Esophagus squamous epithelium (tissue), 5 donors: ENCODE measurements around the gene UACA. TPM values are rescaled to one million over a fixed set of nuclear protein-coding genes. Genes with fewer than 3 reads are reported as not detected.
A peak's percentile ranks its signal among the peaks of the same experiment; 100 is the strongest.

ENCODE experiments used
- DNase-seq: peaks from one replicate; lab custom pipeline; 2025; lab: John Stamatoyannopoulos, UW
- H3K27ac ChIP-seq, 4 donors: fragments of 200-600 bp; sonication (generic); one replicate each; pipeline ENCODE4 v1.5.1; 2016 to 2019; ENCODE audit warnings: mild to moderate bottlenecking in 1 of 4
- H3K27me3 ChIP-seq, 4 donors: fragments of 200-600 bp; sonication (generic); 1 replicate in 3 of 4; 2 replicates in 1 of 4; pipeline versions ENCODE4 v1.5.1 to v1.6.0; 2017 to 2021; ENCODE audit warnings: antibody characterized with exemption in 1 of 4
- H3K36me3 ChIP-seq, 3 donors: fragments of 200-600 bp; sonication (generic); one replicate each; pipeline ENCODE4 v1.5.1; 2016 to 2019
- H3K4me1 ChIP-seq, 3 donors: fragments of 200-600 bp; sonication (generic); one replicate each; pipeline ENCODE4 v1.5.1; 2017 to 2019
- H3K4me3 ChIP-seq, 4 donors: fragments of 200-600 bp; sonication (generic); 1 replicate in 3 of 4; 2 replicates in 1 of 4; pipeline ENCODE4 v1.5.1; 2016 to 2019; ENCODE audit warnings: mild to moderate bottlenecking in 2 of 4, moderate library complexity in 1 of 4
- H3K9me3 ChIP-seq, 3 donors: fragments of 200-600 bp; sonication (generic); one replicate each; pipeline ENCODE4 v1.5.1; 2016 to 2019
- POLR2A ChIP-seq, 4 donors: fragments of 450-650 bp; IDR thresholded peaks; one replicate each; pipeline ENCODE4 v1.6.1; 2017; ENCODE audit warnings: antibody characterized with exemption in 4 of 4, mild to moderate bottlenecking in 4 of 4, moderate library complexity in 3 of 4
- WGBS, 2 donors: methylation state at CpG; one replicate each; pipeline ENCODE4 v1.1.5; 2018; 5-methylcytosine and 5-hydroxymethylcytosine counted together
- intact Hi-C: fragments of 100-400 bp; cut with DNase I; formaldehyde crosslinking; loops from one replicate; pipeline ENCODE4 v1.15.0; 2022
- total RNA-seq, 4 donors: library from RNA; depleted of rRNA; stranded (reverse); fragments of >200 nt; gene quantifications; one replicate each; pipeline ENCODE4 v1.1.0, GENCODE V29; 2016
- TF ChIP-seq, protein P1 (sequence below), 6 experiments: fragments of 450-650 bp in 4 of 6; fragments of 200-600 bp in 2 of 6; sonication (generic) in 2 of 6; IDR thresholded peaks; one replicate each; pipeline ENCODE4 v1.5.1; 2016 to 2019; ENCODE audit warnings: antibody characterized with exemption in 6 of 6, mild to moderate bottlenecking in 4 of 6, moderate library complexity in 4 of 6
- donor health status: DM: yes; HTN: yes; CAD: no.

Gene UACA
- total RNA-seq, 4 donors from 2014 or later = 18.3 to 55.3 (median 29.8) TPM

DNA sequence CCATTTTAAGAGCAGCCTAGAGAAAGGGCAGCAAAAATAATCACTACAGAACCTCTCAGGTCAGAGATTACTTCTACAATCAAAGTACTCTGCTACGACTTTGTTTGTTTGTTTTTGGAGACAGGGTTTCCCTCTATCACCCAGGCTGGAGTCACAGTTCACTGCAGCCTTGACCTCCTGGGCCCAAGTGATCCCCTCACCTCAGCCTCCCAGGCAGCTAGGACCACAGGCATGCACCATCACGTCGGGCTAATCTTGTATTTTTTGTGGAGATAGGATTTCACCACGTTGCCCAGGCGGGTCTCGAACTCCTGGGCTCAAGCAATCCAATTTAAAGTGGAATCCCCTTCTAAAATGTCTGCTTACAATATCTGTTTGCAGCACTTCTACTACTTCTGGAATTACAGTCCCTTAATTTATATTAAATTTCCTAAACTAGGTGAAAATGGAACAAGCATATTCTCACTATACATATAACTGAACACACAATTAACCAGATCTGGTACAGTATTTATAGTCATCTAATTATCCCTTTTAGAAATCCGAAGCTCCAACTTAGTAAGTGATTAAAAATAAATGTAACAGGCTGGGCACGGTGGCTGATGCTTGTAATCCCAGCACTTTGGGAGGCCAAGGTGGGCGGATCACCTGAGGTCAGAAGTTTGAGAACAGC lies 4.4 kb downstream of the UACA start:
- TF ChIP-seq, protein P1, sequence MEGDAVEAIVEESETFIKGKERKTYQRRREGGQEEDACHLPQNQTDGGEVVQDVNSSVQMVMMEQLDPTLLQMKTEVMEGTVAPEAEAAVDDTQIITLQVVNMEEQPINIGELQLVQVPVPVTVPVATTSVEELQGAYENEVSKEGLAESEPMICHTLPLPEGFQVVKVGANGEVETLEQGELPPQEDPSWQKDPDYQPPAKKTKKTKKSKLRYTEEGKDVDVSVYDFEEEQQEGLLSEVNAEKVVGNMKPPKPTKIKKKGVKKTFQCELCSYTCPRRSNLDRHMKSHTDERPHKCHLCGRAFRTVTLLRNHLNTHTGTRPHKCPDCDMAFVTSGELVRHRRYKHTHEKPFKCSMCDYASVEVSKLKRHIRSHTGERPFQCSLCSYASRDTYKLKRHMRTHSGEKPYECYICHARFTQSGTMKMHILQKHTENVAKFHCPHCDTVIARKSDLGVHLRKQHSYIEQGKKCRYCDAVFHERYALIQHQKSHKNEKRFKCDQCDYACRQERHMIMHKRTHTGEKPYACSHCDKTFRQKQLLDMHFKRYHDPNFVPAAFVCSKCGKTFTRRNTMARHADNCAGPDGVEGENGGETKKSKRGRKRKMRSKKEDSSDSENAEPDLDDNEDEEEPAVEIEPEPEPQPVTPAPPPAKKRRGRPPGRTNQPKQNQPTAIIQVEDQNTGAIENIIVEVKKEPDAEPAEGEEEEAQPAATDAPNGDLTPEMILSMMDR (IDR thresholded peaks at IDR 0.05) = no peak
- no peak for TF ChIP-seq POLR2A (IDR thresholded peaks at IDR 0.05)
- Histone ChIP-seq H3K27ac (no peak overlapping the region), H3K9me3 (no peaks in the 10 kb centered on the region)

GRCh38 chr15:70757627-70758026 lies 5.7 kb downstream of the UACA start:
- Histone ChIP-seq H3K4me3 (no peak overlapping the region), H3K36me3 (no peaks in the 10 kb centered on the region), H3K4me1 (peaks cover 0 to 48% (median 0%) of the 10 kb centered on the region in 3 donors), H3K27ac (no peak overlapping the region), H3K27me3 (no peaks in the 10 kb centered on the region), H3K9me3 (no peaks in the 10 kb centered on the region)
- no peak for DNase-seq
- no peak for TF ChIP-seq POLR2A (IDR thresholded peaks at IDR 0.05)
- TF ChIP-seq, protein P1 (IDR thresholded peaks at IDR 0.05) = no peak
- 65 to 89% methylated on average over 1 of the region's 1 CpG for WGBS, 2 donors
- intact Hi-C loops = no loop called here

More for the DNA sequence above, 4.4 kb downstream of the UACA start:
- H3K4me3 ChIP-seq = no peak overlapping the region
- peaks cover 0 to 7% (median 0%) of the 10 kb centered on the region in 4 donors for H3K27me3 ChIP-seq
- no peak for DNase-seq
- peaks cover 0 to 40% (median 0%) of the 10 kb centered on the region in 3 donors for H3K4me1 ChIP-seq
- intact Hi-C loops = no loop called here
- no peaks in the 10 kb centered on the region for H3K36me3 ChIP-seq
- 74 to 81% methylated on average over 9 of the region's 9 CpGs for WGBS, 2 donors

DNA sequence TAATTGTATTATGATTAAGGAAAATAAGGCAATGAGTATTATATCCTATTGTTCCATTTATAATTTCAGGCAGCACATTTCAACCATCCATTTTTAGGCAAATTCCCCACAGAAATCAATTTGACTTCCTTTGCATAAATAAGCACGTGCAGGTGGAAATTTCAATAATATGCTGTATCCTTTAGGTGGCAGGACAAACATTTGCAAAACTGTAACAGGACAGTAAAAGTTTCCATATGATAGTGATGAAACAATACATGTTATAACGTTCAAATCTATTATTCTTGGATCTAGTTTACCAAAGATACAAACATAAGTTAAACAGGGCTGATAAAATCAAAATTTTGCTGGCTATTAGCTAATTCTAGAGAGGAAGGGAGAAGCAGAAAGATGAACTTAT lies 8.5 kb downstream of the UACA start:
- DNase-seq = no peak
- Histone ChIP-seq H3K4me3 (no peak overlapping the region), H3K9me3 (no peaks in the 10 kb centered on the region), H3K4me1 (peaks cover 0 to 36% (median 7%) of the 10 kb centered on the region in 3 donors), H3K27ac (no peak overlapping the region), H3K27me3 (no peaks in the 10 kb centered on the region), H3K36me3 (no peaks in the 10 kb centered on the region)
- intact Hi-C loops = no loop called here
- 38 to 45% methylated on average over 2 of the region's 2 CpGs for WGBS, 2 donors
- TF ChIP-seq, protein P1 (IDR thresholded peaks at IDR 0.05) = peak in 1 of 6 experiments; percentile 12
- TF ChIP-seq POLR2A (IDR thresholded peaks at IDR 0.05) = no peak

GRCh38 chr15:70753101-70753829 lies 10.1 kb downstream of the UACA start:
- TF ChIP-seq, protein P1 (IDR thresholded peaks at IDR 0.05) = no peak
- TF ChIP-seq POLR2A (IDR thresholded peaks at IDR 0.05) = no peak
- WGBS, 2 donors = 66% methylated on average over 4 of the region's 4 CpGs
- no peak for DNase-seq
- no peak overlapping the region for H3K4me3 ChIP-seq
- no peaks in the 10 kb centered on the region for H3K27me3 ChIP-seq
- H3K4me1 ChIP-seq = peaks cover 0 to 27% (median 9%) of the 10 kb centered on the region in 3 donors
- no peaks in the 10 kb centered on the region for H3K36me3 ChIP-seq
- no peak overlapping the region for H3K27ac ChIP-seq
- no peaks in the 10 kb centered on the region for H3K9me3 ChIP-seq
- intact Hi-C loops = no loop called here

DNA sequence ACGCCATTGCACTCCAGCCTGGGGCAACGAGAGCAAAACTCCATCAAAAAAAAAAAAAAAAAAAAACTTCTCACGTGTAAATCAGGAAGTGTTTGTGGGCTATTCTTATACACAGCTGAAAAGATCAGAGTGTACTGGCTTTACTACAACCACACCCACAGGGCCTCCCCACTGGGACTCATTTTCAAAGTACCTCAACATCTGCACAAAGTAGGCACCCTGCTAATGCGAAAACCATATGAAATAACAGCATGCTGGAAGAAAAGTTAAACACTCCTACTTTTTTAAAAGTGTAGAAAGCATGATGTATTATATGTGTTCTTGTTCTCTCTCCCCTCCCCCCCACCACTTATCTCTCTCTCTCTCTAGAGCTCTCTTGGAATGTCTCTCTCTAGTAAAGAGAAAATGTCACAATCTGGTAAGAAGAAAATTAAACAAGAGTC lies 11.1 kb downstream of the UACA start:
- TF ChIP-seq, protein P1 (IDR thresholded peaks at IDR 0.05) = no peak
- no peak for TF ChIP-seq POLR2A (IDR thresholded peaks at IDR 0.05)
- H3K27ac ChIP-seq = peak overlapping the region in 1 of 4 donors; percentile 51
- H3K9me3 ChIP-seq = no peaks in the 10 kb centered on the region
- no peak for DNase-seq
- no peaks in the 10 kb centered on the region for H3K36me3 ChIP-seq
- 44 to 46% methylated on average over 4 of the region's 4 CpGs for WGBS, 2 donors
- intact Hi-C loops = no loop called here
- H3K4me1 ChIP-seq = peaks cover 0 to 30% (median 9%) of the 10 kb centered on the region in 3 donors
- no peak overlapping the region for H3K4me3 ChIP-seq
- no peaks in the 10 kb centered on the region for H3K27me3 ChIP-seq
